Duodenal mucosa (tissue), 2 donors: ENCODE results near the gene ELMO3.
A peak's percentile ranks its signal among the peaks of the same experiment; 100 is the strongest.

ENCODE experiments used
- H3K27ac ChIP-seq: one replicate; pipeline ENCODE4 v1.7.0; 2013; ENCODE audit warnings: low read depth, low read length
- H3K27me3 ChIP-seq, 2 donors: one replicate each; pipeline ENCODE4 v1.7.0; 2013; ENCODE audit warnings: low read length in 2 of 2, control low read depth in 1 of 2; ENCODE audit not compliant: insufficient read depth in 2 of 2, control insufficient read depth in 1 of 2
- H3K36me3 ChIP-seq, 2 donors: one replicate each; pipeline ENCODE4 v1.7.0; 2013; ENCODE audit warnings: low read length in 2 of 2, control low read depth in 1 of 2; ENCODE audit not compliant: insufficient read depth in 2 of 2, control insufficient read depth in 1 of 2
- H3K4me1 ChIP-seq, 2 donors: one replicate each; pipeline ENCODE4 v1.7.0; 2013; ENCODE audit warnings: low read length in 2 of 2, control low read depth in 1 of 2; ENCODE audit not compliant: insufficient read depth in 2 of 2, control insufficient read depth in 1 of 2
- H3K4me3 ChIP-seq, 2 donors: one replicate each; pipeline ENCODE4 v1.7.0; 2013; ENCODE audit warnings: low read length in 2 of 2, low read depth in 1 of 2
- H3K9ac ChIP-seq, 2 donors: one replicate each; pipeline ENCODE4 v1.7.0; 2013; ENCODE audit warnings: low read length in 2 of 2, low read depth in 1 of 2
- H3K9me3 ChIP-seq, 2 donors: one replicate each; pipeline ENCODE4 v1.7.0; 2013; ENCODE audit warnings: low read length in 2 of 2, control low read depth in 1 of 2; ENCODE audit not compliant: control insufficient read depth in 1 of 2

Gene ELMO3

DNA sequence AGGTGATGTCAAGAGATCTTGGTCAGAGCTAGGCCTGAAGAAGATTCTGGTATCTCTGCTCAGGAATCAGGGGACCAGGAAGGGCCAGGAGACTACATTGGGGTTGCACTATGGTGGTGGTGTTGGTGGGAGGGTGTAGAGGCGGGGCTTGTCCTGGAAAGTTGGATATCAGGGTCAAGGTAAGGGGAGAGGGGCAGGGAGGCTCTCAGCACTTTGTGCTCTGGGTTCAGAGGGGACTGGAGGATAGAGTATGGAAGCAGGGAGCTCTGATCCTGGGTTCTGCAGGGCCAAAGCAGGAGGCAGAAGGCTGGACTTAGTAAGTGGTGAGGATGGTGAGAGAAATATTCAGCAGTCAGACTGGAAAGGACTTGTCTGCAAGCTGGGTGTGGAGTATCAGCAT lies 25.6 kb upstream of the ELMO3 start:
- Histone ChIP-seq H3K36me3 (no peaks in the 10 kb centered on the region), H3K4me3 (peak overlapping the region; percentile 63 to 76), H3K4me1 (peaks cover 33 to 35% of the 10 kb centered on the region in 2 donors), H3K27ac (peak overlapping the region; percentile 71), H3K9ac (peak overlapping the region; percentile 52 to 79), H3K9me3 (no peaks in the 10 kb centered on the region), H3K27me3 (peaks cover 5 to 10% of the 10 kb centered on the region in 2 donors)

DNA sequence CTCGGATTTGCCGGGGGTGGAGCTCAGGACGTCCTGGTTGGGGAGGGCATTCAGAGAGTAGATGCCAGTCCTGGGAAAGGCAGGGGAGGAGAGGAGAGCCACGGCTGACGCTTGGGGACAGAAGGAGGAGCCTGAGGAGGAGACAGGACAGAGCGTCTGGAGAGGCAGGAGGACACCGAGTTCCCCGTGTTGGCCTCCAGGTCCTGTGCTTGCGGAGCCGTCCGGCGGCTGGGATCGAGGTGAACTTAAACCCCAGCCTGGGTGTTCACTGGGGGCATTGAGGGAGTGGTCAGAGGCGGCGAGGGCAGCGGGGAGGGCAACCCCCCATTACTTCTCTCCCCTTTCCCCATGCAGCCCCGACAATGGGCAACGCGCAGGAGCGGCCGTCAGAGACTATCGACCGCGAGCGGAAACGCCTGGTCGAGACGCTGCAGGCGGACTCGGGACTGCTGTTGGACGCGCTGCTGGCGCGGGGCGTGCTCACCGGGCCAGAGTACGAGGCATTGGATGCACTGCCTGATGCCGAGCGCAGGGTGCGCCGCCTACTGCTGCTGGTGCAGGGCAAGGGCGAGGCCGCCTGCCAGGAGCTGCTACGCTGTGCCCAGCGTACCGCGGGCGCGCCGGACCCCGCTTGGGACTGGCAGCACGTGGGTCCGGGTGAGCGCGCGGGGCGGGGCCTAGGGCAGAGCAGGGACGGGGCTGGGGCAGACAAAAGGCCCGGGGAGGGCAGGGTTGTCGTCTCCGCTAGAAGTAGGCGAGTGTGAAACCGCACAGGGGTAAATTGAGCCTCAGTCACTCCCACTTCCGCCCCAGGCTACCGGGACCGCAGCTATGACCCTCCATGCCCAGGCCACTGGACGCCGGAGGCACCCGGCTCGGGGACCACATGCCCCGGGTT lies 24.9 kb upstream of the ELMO3 start:
- peak overlapping the region; percentile 71 for H3K27ac ChIP-seq
- no peaks in the 10 kb centered on the region for H3K36me3 ChIP-seq
- H3K9me3 ChIP-seq: no peaks in the 10 kb centered on the region
- H3K9ac ChIP-seq: peak overlapping the region; percentile 57 to 79
- peak overlapping the region; percentile 63 to 76 for H3K4me3 ChIP-seq
- peaks cover 39% of the 10 kb centered on the region in 2 donors for H3K4me1 ChIP-seq
- peaks cover under 1 to 8% of the 10 kb centered on the region in 2 donors for H3K27me3 ChIP-seq

DNA sequence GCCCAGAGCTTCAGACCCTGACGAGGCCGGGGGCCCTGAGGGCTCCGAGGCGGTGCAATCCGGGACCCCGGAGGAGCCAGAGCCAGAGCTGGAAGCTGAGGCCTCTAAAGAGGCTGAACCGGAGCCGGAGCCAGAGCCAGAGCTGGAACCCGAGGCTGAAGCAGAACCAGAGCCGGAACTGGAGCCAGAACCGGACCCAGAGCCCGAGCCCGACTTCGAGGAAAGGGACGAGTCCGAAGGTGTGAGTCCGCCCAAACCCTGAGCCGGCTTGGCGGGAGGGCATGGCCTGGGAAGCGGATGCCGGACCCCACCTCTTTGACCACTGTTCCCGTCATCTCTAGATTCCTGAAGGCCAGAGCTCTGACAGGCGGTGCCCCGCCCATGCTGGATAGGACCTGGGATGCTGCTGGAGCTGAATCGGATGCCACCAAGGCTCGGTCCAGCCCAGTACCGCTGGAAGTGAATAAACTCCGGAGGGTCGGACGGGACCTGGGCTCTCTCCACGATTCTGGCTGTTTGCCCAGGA lies 24.2 kb upstream of the ELMO3 start:
- peak overlapping the region; percentile 63 to 76 for H3K4me3 ChIP-seq
- peaks cover 33% of the 10 kb centered on the region in 2 donors for H3K4me1 ChIP-seq

DNA sequence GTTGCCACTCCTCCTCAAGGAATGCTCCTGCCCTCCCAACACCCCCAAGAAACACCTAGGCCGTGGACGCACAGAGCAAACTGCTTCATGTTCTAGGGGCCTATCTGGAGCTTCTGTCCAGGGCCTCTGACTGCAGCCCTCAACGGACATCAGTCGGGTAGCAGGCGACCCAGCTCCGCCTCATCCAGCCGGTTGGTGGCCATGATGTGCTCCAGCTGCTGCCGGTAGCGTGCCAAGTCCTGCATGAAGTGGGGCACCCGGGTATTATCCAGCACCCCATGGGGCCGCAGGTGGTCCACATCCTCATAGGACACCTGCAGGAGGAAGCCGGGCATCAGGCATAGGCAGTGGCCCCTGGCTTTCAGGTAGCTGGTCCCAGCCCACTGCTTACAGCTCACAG lies 22.3 kb upstream of the ELMO3 start:
- no peak overlapping the region for H3K27ac ChIP-seq
- no peak overlapping the region for H3K9ac ChIP-seq
- H3K9me3 ChIP-seq: no peaks in the 10 kb centered on the region
- no peaks in the 10 kb centered on the region for H3K36me3 ChIP-seq
- H3K27me3 ChIP-seq: no peaks in the 10 kb centered on the region
- no peak overlapping the region for H3K4me3 ChIP-seq
- H3K4me1 ChIP-seq: peaks cover 28 to 33% of the 10 kb centered on the region in 2 donors

More for the DNA sequence above, 24.2 kb upstream of the ELMO3 start:
- no peaks in the 10 kb centered on the region for H3K9me3 ChIP-seq
- H3K27me3 ChIP-seq: peaks cover 0 to 3% of the 10 kb centered on the region in 2 donors
- H3K9ac ChIP-seq: peak overlapping the region; percentile 57 to 79
- H3K36me3 ChIP-seq: no peaks in the 10 kb centered on the region
- peak overlapping the region; percentile 71 for H3K27ac ChIP-seq

GRCh38 chr16:67177743-67178699 lies 20.9 kb upstream of the ELMO3 start:
- H3K9me3 ChIP-seq: no peaks in the 10 kb centered on the region
- peak overlapping the region; percentile 57 to 69 for H3K4me3 ChIP-seq
- H3K36me3 ChIP-seq: no peaks in the 10 kb centered on the region
- H3K27ac ChIP-seq: peak overlapping the region; percentile 28
- no peaks in the 10 kb centered on the region for H3K27me3 ChIP-seq
- peak overlapping the region; percentile 49 to 52 for H3K9ac ChIP-seq
- H3K4me1 ChIP-seq: peaks cover 35 to 39% of the 10 kb centered on the region in 2 donors

DNA sequence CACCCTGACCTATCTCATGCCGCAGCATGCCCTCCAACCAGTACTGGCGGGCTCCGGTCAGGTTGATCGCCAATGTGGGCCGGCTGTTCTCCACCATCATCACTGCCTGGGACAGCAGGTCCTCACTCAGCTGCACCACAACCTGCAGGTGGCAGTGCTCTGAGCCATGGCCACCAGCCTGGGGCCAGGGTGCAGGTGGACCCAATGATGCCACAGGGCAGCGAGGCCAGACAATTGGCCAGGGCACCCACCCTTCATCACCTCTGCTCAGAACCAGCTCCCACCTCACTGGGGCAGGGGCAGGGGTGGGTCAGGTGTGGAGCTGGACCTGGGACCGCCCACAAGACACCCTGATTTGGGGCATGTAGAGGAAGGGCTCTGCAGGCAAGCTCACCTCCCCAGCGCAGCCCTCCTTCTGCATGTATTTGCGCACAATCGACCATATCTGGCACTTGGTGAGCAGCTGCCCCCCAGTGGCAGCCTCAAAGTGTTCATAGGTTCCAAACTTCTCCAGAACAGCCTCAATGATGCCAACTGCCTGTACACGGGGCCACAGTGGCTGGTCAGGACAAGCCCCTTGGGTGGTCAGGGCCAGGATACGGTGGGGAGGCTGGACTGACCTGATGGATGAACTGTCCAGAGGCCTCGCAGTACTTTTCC lies 19.4 kb upstream of the ELMO3 start:
- no peak overlapping the region for H3K27ac ChIP-seq
- H3K27me3 ChIP-seq: no peaks in the 10 kb centered on the region
- H3K9me3 ChIP-seq: no peaks in the 10 kb centered on the region
- H3K4me3 ChIP-seq: no peak overlapping the region
- H3K36me3 ChIP-seq: no peaks in the 10 kb centered on the region
- H3K9ac ChIP-seq: no peak overlapping the region
- peaks cover 24 to 34% of the 10 kb centered on the region in 2 donors for H3K4me1 ChIP-seq

GRCh38 chr16:67180166-67180565 lies 18.8 kb upstream of the ELMO3 start:
- H3K9ac ChIP-seq: no peak overlapping the region
- H3K36me3 ChIP-seq: no peaks in the 10 kb centered on the region
- H3K9me3 ChIP-seq: no peaks in the 10 kb centered on the region
- no peaks in the 10 kb centered on the region for H3K27me3 ChIP-seq
- no peak overlapping the region for H3K27ac ChIP-seq
- H3K4me1 ChIP-seq: peaks cover 26 to 36% of the 10 kb centered on the region in 2 donors
- H3K4me3 ChIP-seq: no peak overlapping the region

GRCh38 chr16:67181346-67181745 lies 17.6 kb upstream of the ELMO3 start:
- Histone ChIP-seq H3K9ac (no peak overlapping the region), H3K4me3 (no peak overlapping the region), H3K27me3 (no peaks in the 10 kb centered on the region), H3K27ac (no peak overlapping the region), H3K36me3 (no peaks in the 10 kb centered on the region), H3K4me1 (peaks cover 35 to 45% of the 10 kb centered on the region in 2 donors), H3K9me3 (no peaks in the 10 kb centered on the region)

- H3K9me3 ChIP-seq: no peaks in the 10 kb centered on the region
- no peaks in the 10 kb centered on the region for H3K27me3 ChIP-seq
- no peak overlapping the region for H3K27ac ChIP-seq
- peaks cover 35 to 44% of the 10 kb centered on the region in 2 donors for H3K4me1 ChIP-seq
- no peak overlapping the region for H3K9ac ChIP-seq
- H3K4me3 ChIP-seq: no peak overlapping the region
- H3K36me3 ChIP-seq: no peaks in the 10 kb centered on the region
Measured at GRCh38 chr16:67182288-67182687, 16.6 kb upstream of the ELMO3 start.
